ENCODE measurements around the gene DNAH14.
"Not testable (repeated sequence)": the region's sequence is repeated elsewhere in the genome, so short reads cannot be mapped to it uniquely, and the experiment has no call there.

Gene DNAH14

DNA sequence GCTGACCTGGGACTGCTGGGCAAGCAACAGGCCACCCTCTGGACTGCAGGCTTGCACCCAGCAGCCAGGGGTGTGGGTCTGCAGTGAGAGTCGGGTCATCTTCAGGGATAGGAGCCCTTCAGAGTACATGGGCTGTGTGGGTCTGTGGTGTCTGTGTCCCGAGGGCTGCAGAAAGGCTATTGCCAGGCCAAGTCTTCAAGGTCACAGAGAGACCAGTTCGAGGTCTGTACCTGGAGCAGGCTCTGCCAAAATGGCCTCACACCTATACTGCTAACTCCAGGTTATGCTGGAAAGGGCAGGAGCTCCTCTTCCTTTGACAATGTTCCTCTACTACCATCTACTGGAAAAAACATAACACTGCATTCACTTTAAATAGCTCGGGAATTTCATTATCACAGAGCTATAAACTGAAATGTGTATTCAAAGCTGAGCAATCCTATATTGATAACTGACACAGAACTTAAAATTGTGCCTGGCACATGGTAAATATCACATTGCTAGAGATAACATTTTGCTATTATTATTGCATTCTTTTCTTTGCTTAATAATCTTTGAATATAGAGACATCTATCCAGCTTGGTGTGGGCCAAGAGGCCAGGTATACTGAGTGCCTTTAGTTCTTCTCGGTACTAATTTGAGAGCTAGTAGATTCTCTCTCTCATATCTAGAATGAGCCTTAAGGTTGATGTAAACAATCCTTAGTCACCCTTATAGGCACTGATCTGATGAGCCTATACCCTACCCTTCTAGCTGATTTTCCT lies 6.9 kb upstream of the DNAH14 start:
- DNase-seq (ENCODE audit: low read depth) = no peak

DNA sequence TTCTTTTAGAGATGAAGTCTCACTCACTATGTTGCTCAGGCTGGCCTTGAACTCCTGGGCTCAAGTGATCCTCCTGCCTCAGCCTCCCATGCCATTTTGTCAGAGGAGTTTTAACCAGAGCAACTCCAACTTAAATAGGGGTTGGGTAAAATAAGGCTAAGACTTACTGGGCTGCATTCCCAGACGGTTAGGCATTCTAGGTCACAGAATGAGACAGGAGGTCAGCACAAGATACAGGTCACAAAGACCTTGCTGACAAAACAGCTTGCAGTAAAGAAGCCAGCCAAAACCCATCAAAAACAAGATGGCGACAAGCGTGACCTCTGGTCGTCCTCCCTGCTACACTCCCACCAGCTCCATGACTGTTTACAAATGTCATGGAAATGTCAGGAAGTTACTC lies 5.7 kb upstream of the DNAH14 start:
- no peak for DNase-seq (ENCODE audit: low read depth)

DNA sequence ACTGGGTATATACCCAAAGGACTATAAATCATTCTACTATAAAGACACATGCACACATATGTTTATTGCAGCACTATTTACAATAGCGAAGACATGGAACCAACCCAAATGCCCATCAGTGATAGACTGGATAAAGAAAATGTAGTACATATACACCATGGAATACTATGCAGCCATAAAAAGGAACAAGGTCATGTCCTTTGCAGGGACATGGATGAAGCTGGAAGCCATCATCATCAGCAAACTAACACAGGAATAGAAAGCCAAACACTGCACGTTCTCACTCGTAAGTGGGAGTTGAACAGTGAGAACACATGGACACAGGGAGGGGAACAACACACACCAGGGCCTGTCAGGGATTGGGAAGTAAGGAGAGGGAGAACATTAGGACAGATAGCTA lies 1.8 kb upstream of the DNAH14 start:
- DNase-seq (ENCODE audit: low read depth) = not testable (repeated sequence)

DNA sequence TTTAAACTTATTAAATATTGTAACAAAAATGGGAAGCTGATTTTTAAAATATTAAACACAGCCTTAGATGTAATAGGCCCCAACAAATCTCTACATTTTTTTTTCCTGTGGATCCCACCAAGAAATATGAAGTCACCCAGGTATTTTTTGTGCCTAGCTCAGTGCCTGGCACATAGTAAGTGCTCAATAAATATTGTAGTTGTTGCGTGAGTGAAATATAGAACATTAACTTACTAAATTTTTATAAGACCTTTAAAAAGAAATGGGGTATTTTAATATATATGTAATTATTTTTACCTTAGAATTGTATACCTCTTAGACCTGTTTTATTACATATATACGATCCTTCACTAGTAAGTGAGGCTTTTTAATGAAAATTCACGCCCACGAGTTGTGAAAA lies 569 bp upstream of the DNAH14 start:
- no peak for DNase-seq (ENCODE audit: low read depth)

DNA sequence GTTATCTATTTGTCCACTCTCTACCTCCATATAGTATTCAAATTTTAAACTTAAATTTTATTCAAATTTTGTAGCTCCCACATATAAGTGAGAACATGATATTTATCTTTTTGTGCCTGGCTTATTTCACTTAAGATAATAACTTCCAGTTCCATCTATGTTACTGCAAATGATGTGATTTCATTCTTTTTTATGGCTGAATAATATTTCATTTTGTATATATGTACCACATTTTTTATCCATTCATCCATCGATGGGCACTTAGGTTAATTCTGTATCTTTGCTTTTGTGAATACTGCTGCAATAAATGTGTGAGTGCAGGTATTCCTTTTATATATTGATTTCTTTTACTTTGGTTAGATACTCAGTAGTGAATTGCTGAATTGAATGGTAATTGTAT lies 2.1 kb downstream of the DNAH14 start:
- DNase-seq (ENCODE audit: low read depth) = no peak

DNA sequence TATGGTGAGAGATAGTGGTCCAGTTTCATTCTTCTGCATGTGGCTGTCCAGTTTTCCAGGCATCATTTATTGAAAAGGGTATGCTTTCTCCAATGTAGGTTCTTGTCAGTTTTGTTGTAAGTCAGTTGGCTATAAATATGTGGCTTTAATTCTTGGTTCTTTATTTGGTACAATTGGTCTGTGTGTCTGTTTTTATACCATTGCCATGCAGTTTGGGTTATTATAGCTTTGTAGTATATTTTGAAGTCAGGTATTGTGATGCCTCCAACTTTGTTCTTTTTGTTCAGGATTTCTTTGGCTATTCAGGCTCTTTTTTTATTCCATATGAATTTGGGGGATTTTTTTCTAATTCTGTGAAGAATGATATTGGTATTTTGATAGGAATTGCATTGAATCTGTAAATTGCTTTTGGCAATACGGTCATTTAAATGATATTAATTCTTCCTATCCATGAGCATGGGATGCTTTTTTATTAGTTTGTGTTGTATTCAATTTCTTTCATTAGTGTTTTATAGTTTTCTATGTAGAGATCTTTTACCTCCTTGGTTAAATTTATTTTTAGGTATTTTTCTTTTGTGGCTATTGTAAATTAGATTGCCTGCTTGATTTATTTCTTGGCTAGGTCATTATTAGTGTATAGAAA lies 3.3 kb downstream of the DNAH14 start:
- DNase-seq (ENCODE audit: low read depth) = no peak

DNA sequence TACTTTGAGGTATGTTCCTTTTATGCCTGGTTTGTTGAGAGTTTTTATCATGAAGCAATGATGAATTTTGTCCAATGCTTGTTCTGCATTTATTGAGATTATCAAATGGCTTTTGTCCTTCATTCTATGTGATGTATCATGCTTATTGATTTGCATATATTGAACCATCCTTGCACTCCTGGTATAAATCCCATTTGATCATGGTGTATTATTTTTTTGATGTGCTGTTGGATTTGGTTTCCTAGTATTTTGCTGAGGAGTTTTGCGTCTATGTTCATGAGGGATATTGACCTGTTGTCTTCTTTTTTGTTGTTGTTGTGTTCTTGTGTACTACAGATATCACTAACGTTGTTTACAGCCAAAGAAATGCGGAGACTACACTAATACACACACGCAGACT lies 4.1 kb downstream of the DNAH14 start:
- no peak for DNase-seq (ENCODE audit: low read depth)

DNA sequence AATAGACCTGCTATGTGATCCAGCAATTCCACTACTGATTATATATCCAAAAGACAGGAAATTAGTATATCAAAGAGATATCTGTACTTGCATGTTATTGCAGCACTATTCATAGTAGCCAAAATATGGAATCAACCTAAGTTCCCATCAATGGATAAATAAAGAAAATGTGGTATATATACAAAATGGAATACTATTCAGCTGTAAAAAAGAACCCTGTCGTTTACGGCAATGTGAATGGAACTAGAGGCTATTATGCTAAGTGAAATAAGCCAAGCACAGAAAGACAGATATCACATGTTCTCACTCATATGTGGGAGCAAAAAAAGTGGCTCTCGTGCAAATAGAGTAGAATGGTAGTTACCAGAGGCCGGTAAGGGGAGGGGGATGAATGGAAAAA lies 9.2 kb downstream of the DNAH14 start:
- DNase-seq (ENCODE audit: low read depth) = no peak

DNA sequence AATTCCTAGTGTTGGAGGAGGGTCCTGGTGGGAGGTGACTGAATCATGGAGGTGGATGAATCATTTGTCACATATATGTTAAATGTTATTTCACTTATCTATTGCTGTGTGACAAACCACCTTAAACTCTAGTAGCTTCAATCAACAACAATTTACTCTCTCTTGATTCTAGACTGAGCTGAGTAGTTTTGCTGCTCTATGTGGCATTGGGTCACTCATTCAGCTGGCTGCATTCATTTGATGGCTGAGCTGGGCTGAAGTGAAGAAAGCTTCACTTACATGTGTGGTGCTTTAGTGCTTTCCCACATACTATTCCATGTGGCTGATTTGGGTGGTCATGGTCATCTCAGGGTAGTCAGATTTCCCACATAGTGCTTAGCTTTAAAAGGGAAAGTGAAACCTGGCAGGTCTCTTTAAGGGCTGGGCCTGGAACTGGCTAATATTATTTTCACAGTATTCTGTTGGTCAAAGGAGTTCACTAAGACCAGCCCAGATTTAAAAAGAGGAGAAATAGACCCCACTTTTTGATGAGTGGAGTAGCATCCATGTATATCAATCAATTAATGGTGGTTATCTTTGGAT lies 10.5 kb downstream of the DNAH14 start:
- DNase-seq (ENCODE audit: low read depth) = no peak

DNA sequence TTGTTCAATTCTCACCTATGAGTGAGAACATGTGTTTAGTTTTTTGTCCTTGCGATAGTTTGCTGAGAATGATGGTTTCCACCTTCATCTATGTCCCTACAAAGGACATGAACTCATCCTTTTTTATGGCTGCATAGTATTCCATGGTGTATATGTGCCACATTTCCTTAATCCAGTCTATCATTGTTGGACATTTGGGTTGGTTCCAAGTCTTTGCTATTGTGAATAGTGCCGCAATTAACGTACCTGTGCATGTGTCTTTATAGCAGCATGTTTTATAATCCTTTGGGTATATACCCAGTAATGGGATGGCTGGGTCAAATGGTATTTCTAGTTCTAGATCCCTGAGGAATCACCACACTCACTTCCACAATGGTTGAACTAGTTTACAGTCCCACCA lies 11.3 kb downstream of the DNAH14 start:
- DNase-seq (ENCODE audit: low read depth) = not testable (repeated sequence)

DNA sequence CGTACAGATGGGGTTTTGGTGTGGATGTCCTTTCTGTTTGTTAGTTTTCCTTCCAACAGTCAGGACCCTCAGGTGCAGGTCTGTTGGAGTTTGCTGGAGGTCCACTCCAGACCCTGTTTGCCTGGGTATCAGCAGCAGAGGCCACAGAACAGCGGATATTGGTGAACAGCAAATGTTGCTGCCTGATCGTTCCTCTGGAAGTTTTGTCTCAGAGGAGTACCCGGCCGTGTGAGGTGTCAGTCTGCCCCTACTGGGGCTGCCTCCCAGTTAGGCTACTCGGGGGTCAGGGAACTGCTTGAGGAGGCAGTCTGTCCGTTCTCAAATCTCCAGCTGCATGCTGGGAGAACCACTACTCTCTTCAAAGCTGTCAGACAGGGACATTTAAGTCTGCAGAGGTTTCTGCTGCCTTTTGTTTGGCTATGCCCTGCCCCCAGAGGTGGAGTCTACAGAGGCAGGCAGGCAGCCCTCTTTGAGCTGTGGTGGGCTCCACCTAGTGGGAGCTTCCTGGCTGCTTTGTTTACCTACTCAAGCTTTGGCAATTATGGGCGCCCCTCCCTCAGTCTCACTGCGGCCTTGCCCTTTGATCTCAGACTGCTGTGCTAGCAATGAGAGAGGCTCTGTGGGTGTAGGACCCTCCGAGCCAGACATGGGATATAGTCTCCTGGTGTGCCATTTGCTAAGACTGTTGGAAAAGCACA lies 16.3 kb downstream of the DNAH14 start:
- not testable (repeated sequence) for DNase-seq (ENCODE audit: low read depth)

DNA sequence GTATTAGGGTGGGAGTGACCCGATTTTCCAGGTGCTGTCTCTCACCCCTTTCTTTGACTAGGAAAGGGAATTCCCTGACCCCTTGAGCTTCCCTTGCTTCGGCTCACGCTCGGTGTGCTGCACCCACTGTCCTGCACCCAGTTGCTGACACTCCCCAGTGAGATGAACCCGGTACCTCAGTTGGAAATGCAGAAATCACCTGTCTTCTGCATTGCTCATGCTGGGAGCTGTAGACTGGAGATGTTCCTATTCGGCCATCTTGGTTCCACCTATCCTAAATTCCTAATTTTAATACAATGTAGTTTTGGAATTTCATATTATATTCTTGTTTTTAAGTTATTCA lies 16.8 kb downstream of the DNAH14 start:
- not testable (repeated sequence) for DNase-seq (ENCODE audit: low read depth)

DNA sequence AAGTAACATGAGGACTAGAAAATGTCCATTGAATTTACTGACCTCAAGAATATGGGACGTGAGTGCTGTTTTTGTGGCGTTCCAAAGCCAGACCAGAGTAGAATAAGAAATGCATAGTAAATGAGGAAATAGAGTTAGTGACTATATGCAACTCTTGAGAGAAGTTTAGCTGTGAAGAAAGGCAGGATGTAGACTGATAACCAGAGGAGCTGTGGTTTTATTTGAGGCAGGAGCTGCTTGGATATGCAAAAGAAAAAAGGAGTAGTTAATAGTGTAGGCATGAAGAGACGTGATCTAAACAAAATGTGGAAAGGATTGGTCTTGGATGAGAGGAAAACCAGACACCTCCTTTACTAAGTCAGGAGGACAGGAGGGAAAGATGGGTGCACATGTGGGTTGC lies 28.2 kb downstream of the DNAH14 start:
- DNase-seq (ENCODE audit: low read depth) = no peak

DNA sequence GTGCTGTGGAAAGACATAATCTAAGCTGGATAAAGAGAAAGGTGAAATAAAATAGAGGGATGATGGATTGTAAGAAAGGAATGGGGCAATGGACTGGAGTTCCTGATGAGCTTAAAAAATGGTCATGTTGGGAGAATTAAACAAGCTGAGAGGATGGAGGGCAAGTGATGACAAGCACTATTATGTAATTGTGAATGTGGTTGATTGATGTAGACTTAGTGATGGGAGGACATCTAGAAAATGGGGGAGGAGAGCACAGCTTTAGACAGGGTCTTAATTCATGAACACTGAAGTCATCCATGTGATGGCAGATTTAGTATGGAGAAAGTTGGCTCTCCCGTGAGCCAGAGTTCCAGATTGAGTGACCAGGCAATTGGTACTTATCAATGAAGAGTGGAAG lies 29.0 kb downstream of the DNAH14 start:
- no peak for DNase-seq (ENCODE audit: low read depth)

DNA sequence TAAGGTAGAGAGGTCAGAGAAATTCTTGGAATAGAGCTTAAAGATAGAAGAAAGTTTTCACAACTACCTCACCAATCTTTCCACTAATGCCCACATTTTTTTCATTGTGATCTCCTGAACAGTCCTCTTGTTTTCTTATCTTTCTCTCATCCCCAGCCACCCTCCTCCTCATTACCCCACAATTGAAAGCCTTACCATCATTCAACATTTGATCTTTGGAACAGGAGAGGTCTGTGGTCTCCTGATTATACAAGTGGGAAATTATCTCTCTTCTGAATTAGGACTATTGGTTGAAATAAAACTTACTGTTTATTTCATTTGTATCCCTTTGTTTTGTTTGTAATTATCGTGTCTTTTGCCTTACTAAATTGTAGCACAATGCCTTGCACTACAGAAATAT lies 29.6 kb downstream of the DNAH14 start:
- no peak for DNase-seq (ENCODE audit: low read depth)

DNA sequence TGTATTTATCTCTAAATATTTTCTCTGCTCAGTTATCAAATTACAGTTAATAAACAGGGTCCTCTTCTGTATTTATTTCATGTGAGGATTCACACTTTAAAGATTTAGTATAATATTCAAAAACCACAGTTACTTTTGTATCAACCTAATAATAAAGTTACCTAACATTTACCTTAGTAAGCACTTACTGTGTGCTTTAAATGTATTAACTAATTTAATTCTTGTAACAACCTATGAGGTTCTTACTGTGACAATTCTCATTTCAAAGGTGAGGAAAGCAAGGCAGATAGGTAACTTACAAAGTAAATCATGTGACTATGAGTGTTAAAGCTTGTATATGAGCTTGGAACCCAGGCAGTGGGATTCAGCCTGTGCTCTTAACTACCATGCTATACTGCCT lies 30.2 kb downstream of the DNAH14 start:
- DNase-seq (ENCODE audit: low read depth) = no peak

DNA sequence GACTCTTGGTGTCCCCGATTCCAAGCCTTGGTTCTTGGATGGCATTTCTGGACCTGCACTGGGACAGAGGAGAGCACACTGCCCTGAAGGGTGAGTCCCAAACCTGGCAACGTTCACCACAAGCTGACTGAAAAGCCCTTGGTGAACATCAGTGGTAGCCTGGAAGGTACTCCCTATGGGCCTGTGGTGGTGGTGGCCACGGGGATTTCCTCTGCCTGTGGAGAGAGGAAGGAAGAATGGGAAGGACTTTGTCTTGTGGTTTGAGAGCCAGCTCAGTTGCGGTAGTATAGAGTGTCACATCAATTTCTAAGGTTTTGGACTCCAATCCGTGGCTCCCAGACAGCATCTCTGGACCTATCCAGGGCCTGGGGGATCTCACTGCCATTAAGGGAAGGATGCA lies 50.7 kb downstream of the DNAH14 start:
- no peak for DNase-seq (ENCODE audit: low read depth)

DNA sequence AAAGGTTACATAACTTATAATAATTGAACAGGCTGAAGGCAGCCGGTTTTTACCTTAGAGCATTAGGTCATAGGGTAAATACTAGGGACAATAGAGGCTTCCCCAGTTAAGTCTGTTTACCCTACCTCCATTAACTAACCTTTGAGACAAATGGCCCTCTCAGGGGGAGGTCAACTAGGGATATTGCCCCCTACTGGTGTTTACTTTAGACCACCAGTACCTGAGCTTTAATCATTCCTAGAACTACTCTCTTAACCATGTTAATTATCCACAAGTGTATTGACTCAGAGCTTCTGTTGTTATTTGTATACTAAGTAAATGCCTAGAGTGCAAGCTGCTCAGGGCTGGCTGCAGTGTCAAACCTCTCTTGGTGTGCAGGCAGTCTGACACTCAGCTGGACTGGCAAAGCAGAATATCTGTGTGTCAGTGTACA lies 52.5 kb downstream of the DNAH14 start:
- DNase-seq (ENCODE audit: low read depth) = not testable (repeated sequence)

DNA sequence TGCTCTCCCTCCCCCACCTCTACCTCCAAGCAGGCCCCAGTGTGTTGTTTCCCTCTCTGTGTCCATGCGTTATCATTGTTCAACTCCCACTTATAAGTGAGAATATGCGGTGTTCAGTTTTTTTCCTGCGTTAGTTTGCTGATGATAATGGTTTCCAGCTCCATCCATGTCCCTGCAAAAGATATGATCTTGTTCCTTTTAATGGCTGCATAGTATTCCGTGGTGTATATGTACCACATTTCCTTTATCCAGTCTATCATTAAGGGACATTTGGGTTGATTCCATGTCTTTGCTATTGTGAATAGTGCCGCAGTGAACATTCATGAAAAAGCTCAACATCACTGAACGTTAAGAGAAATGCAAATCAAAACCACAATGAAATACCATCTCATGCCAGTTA lies 58.6 kb downstream of the DNAH14 start:
- DNase-seq (ENCODE audit: low read depth) = no peak

DNA sequence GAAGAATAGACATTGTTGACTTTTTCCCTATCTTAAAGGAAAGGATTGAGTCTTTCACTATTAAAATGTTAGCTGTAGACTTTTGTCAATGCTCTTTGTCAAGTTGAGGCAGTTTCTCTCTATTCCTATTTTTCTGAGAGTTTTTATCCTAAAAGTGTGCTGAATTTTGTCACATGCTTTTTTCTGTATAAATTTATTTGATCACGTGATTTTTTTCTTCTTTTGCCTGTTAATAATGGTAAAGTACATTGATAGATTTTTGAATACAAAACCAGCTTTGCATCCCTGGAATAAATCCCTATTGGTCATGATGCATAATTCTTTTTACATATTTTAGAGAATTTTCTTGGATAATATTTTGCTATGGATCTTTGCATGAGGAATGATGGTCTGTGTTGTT lies 60.1 kb downstream of the DNAH14 start:
- DNase-seq (ENCODE audit: low read depth) = no peak

DNA sequence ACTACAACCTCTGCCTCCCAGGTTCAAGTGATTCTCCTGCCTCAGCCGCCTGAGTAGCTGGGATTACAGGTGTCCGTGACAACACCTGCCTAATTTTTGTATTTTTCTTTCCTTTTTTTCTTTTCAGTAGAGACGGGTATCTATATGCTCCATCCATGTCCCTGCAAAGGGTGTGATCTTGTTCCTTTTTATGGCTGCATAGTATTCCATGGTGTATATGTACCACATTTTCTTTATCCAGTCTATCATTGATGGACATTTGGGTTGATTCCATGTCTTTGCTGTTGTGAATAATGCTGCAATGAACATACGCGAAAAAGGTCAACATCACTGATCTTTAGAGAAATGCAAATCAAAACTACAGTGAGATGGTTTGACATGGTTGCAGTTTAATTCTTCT lies 62.1 kb downstream of the DNAH14 start:
- DNase-seq (ENCODE audit: low read depth) = not testable (repeated sequence)

DNA sequence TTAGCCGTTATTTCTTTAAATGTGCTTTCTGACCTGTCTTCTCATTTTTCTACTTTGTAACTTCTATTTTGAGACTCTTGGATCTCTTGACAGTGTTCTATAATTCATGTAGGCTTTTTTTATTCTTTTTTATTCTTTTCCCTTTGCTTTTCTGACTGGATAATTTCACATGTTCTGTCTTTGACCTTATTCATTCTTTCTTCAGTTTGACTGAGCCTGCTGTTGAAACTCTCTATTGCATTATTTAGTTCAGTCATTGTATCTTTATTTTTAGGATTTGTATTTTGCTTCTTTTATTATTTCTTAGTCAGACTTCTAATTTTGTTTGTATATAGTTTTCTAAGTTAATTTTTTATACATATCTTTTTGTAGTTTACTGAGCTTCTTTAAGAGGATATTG lies 66.1 kb downstream of the DNAH14 start:
- DNase-seq (ENCODE audit: low read depth) = no peak

DNA sequence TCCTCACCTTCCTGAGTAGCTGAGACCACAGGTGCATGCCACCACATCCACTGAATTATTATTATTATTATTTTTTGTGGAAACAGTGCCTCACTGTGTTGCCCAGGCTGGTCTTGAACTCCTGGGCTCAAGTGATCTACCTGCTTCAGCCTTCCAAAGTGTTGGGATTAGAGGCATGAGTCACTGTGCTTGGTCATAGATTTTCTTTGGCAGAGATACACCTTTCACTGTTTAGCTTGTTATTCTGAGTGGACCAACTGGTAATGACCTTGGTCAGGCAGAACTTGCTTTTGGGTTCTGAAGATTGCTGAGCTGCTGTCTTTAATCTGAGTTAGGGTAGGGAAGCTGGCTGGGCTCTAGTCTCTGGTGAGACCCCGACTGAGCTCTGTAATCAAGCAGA lies 66.8 kb downstream of the DNAH14 start:
- DNase-seq (ENCODE audit: low read depth) = no peak

All from stimulated activated CD8-positive, alpha-beta memory T cell treated with anti-CD3 and anti-CD28 coated beads, Interleukin-4, amount 100 ng/mL, for 24 hours (primary cell).